Sigmoid colon (tissue), 4 donors: ENCODE measurements around the gene NPPC.

Source experiments
- POLR2AphosphoS5 ChIP-seq, 4 donors: sonication (generic); formaldehyde crosslinking; IDR thresholded peaks; one replicate each; pipeline ENCODE4 v1.6.1; 2017; ENCODE audit warnings: antibody characterized with exemption in 4 of 4
- TF ChIP-seq, protein P1 (sequence below), 4 experiments: fragments of 450-650 bp in 3 of 4; fragments of 200-600 bp in 1 of 4; IDR thresholded peaks; one replicate each; pipeline ENCODE4 v1.5.1; 2016 to 2019; ENCODE audit warnings: antibody characterized with exemption in 4 of 4, mild to moderate bottlenecking in 3 of 4, moderate library complexity in 2 of 4

DNA sequence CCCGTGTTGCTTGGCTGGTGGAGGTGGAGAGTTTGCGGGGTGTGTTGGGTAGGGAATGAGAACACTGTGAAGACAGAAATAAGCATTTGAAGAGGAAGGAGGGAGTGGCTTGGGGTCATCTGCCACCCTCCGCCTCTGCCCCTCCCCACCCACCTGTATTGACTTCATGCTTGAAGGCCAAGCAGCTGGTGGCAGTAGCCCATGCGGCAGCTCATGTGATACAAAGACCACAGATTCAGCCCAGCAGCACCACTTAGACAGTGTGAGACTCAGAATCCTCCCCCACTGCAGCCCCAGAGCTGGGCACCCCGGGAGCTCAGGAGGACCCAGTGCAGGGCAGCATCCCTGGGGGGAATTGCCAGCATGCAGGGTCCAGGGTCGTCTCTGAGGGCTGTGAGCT, 15.4 kb downstream of the NPPC start:
- TF ChIP-seq POLR2AphosphoS5 (IDR thresholded peaks at IDR 0.05) = no peak
- TF ChIP-seq, protein P1, sequence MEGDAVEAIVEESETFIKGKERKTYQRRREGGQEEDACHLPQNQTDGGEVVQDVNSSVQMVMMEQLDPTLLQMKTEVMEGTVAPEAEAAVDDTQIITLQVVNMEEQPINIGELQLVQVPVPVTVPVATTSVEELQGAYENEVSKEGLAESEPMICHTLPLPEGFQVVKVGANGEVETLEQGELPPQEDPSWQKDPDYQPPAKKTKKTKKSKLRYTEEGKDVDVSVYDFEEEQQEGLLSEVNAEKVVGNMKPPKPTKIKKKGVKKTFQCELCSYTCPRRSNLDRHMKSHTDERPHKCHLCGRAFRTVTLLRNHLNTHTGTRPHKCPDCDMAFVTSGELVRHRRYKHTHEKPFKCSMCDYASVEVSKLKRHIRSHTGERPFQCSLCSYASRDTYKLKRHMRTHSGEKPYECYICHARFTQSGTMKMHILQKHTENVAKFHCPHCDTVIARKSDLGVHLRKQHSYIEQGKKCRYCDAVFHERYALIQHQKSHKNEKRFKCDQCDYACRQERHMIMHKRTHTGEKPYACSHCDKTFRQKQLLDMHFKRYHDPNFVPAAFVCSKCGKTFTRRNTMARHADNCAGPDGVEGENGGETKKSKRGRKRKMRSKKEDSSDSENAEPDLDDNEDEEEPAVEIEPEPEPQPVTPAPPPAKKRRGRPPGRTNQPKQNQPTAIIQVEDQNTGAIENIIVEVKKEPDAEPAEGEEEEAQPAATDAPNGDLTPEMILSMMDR (IDR thresholded peaks at IDR 0.05) = no peak
